PC-9 (cell line): ENCODE results near the gene SNPH. TPM values are rescaled to one million over a fixed set of nuclear protein-coding genes. Genes with fewer than 3 reads are reported as not detected.
A peak's percentile ranks its signal among the peaks of the same experiment; 100 is the strongest.
"Not testable (repeated sequence)": the region's sequence is repeated elsewhere in the genome, so short reads cannot be mapped to it uniquely, and the experiment has no call there.

Experiments
- Bru-seq: library from RNA; stranded (reverse); fragments of 400-500 nt; gene quantifications from one replicate; lab custom pipeline; 2021; lab: Mats Ljungman, UMichigan
- BruChase-seq, 2 experiments: library from RNA; stranded (reverse); fragments of 400-500 nt; gene quantifications; one replicate each; lab custom pipeline; 2021; lab: Mats Ljungman, UMichigan
- BruUV-seq: library from RNA; stranded (reverse); fragments of 400-500 nt; replicated peaks from 2 replicates; lab custom pipeline; 2021; lab: Mats Ljungman, UMichigan
- CTCF ChIA-PET: fragments of 300-600 bp; sonication (Branson Sonifier 250); formaldehyde crosslinking; loops from one replicate; lab custom pipeline; 2022; ENCODE audit warnings: antibody characterized with exemption; lab: Charles Lee
- POLR2A ChIA-PET: fragments of 300-600 bp; sonication (Branson Sonifier 250); formaldehyde crosslinking; loops from one replicate; lab custom pipeline; 2022; ENCODE audit warnings: antibody characterized with exemption; ENCODE audit not compliant: unreplicated experiment; lab: Charles Lee
- DNase-seq, 2 experiments: peaks; one replicate each; pipeline versions ENCODE4 v3.0.0 to v3.0.0-alpha.2; 2015 to 2022; ENCODE audit warnings: mixed read lengths in 1 of 2
- H2AFZ ChIP-seq: fragments of 200-600 bp; sonication (generic); 2 replicates; pipeline ENCODE4 v1.8.1; 2017; ENCODE audit warnings: antibody characterized with exemption
- H3F3A ChIP-seq: fragments of 200-600 bp; sonication (generic); 2 replicates; pipeline ENCODE4 v1.8.1; 2017; ENCODE audit warnings: antibody characterized with exemption, mild to moderate bottlenecking, low read depth; ENCODE audit not compliant: insufficient read depth
- H3K27ac ChIP-seq: fragments of 200-600 bp; sonication (generic); 2 replicates; pipeline ENCODE4 v1.6.1; 2016; ENCODE audit warnings: mixed run types
- H3K27me3 ChIP-seq: fragments of 200-600 bp; sonication (generic); 2 replicates; pipeline ENCODE4 v1.6.1; 2016; ENCODE audit warnings: low read depth, mixed run types; ENCODE audit not compliant: insufficient read depth
- H3K36me3 ChIP-seq: fragments of 200-600 bp; sonication (generic); 2 replicates; pipeline ENCODE4 v1.6.1; 2016; ENCODE audit warnings: low read depth, mixed run types
- H3K4me1 ChIP-seq: fragments of 200-600 bp; sonication (generic); replicated peaks from 2 replicates; pipeline ENCODE4 v1.6.1; 2016; ENCODE audit warnings: mixed run types; ENCODE audit not compliant: insufficient read depth
- H3K4me2 ChIP-seq: fragments of 200-600 bp; sonication (generic); 2 replicates; pipeline ENCODE4 v1.6.1; 2017; ENCODE audit warnings: mixed run types
- H3K4me3 ChIP-seq: fragments of 200-600 bp; sonication (generic); 2 replicates; pipeline ENCODE4 v1.6.1; 2016; ENCODE audit warnings: mixed run types
- H3K79me2 ChIP-seq: fragments of 200-600 bp; sonication (generic); 2 replicates; pipeline ENCODE4 v1.6.1; 2017; ENCODE audit warnings: low read depth, mixed run types
- H3K9me2 ChIP-seq: fragments of 200-600 bp; sonication (generic); 2 replicates; pipeline ENCODE4 v1.8.1; 2017; ENCODE audit warnings: mild to moderate bottlenecking; ENCODE audit not compliant: insufficient read depth
- H3K9me3 ChIP-seq: fragments of 200-600 bp; sonication (generic); 2 replicates; pipeline ENCODE4 v1.8.1; 2016; ENCODE audit warnings: low read depth; ENCODE audit not compliant: insufficient read depth
- H4K20me1 ChIP-seq: fragments of 200-600 bp; sonication (generic); 2 replicates; pipeline ENCODE4 v1.8.1; 2017; ENCODE audit not compliant: insufficient read depth
- EZH2 ChIP-seq: fragments of 200-600 bp; sonication (generic); IDR thresholded peaks from 2 replicates; pipeline ENCODE4 v1.8.0; 2017; ENCODE audit warnings: antibody characterized with exemption, low read depth
- intact Hi-C: fragments of 100-400 bp; cut with micrococcal nuclease; formaldehyde crosslinking; loops from one replicate; pipeline ENCODE4 v1.10.0; 2022; ENCODE audit not compliant: unreplicated experiment
- long read RNA-seq: library from polyadenylated mRNA; stranded (forward); transcript quantifications from one replicate; pipeline ENCODE4 v2.0.0, GENCODE V29; 2022
- total RNA-seq: library from RNA; stranded (reverse); gene quantifications from 2 replicates; pipeline ENCODE4 v1.2.3, GENCODE V29; 2021
- TF ChIP-seq, protein P1 (sequence below): fragments of 200-600 bp; sonication (generic); conservative IDR thresholded peaks from 2 replicates; pipeline ENCODE4 v1.6.1; 2017; ENCODE audit warnings: mixed run types, antibody characterized with exemption, mild to moderate bottlenecking, moderate library complexity

The SNPH gene
- 3.4 and 4.0 TPM in 2 replicates for total RNA-seq
- percentile 29 among the genes with signal in this experiment for Bru-seq, nascent RNA
- percentile 42 among the genes with signal in this experiment for BruChase-seq, experiment 1, labeled RNA remaining after a 2-hour chase
- percentile 43 among the genes with signal in this experiment for BruChase-seq, experiment 2, labeled RNA remaining after a 6-hour chase
- long read RNA-seq, partial matches to known transcripts: 0 of 6 reads
- long read RNA-seq, other reads (novel, unspliced or antisense): 6 of 6 reads

DNA sequence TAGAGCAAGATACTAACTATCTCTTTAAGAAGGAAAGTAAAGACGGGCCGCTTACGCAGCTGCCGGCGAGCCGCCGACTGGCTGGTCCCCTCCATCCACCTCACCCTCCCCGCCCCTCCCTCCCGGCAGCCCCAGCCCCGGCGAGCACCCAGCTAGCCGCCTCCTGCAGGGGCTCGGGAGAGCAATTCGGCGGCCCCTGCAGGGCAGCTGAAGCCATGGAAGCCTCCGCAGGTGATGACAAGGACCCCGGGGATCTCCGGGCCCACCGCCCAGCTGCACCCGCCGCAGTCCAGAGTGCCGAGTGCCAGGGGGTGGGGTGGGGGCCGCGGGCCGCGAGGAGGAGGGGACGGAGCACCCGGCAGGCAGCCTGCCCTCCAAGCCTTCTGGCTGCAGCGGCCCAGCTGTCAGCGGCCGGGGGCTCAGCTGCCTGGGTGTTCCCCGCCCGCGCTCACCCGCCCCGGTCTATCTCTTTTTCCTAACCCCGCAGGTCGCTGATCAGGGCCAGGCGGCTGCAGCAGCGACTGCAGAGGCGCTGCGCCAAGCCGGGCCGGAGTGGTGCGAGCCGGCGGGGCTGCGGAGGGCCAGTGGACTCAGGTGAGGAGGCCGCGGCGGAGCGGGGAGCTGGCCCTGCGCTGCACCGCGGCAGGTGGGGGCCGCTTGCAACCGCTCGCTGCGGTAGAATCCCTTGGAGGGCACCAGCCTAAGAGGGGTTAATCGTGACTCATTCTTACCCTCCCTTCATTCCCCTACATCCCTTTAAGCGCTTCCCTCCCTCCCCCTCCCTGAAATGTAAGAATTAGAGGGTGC is at the start of gene SNPH:
Gene SNPH, plus strand, starts transcription at position 128 of the 807 bp plus-strand sequence. CDS start 29,946 bp downstream, outside the sequence.
- Histone ChIP-seq H3K36me3 (no peaks in the 10 kb centered on the region), H2AFZ (peak within 1 kb of the TSS; percentile 91), H3K79me2 (no peaks in the 10 kb centered on the region), H4K20me1 (no peaks in the 10 kb centered on the region), H3K9me3 (peaks cover 4% of the 10 kb centered on the region; the same call in 1 of the 2 replicates), H3K9me2 (no peaks in the 10 kb centered on the region), H3K4me3 (peak within 1 kb of the TSS; percentile 69), H3K4me2 (peak within 1 kb of the TSS; percentile 78), H3K4me1 (peaks cover 4% of the 10 kb centered on the region; the same call in 1 of the 2 replicates), H3K27me3 (no peaks in the 10 kb centered on the region), H3F3A (peaks cover 18% of the 10 kb centered on the region; the same call in 1 of the 2 replicates), H3K27ac (no peak within 1 kb of the TSS)
- intact Hi-C loops: loop anchor here (5.0 kb wide), 1 partner anchor 39 kb away; the partner anchor contains the start of gene RAD21L1
- CTCF ChIA-PET: interaction anchor here (0.6 to 0.7 kb wide), 2 partner anchors 73 to 111 kb away, joined by 4 to 6 read pairs; no protein-coding TSS in a partner anchor
- no TSS peak for BruUV-seq
- peak in 1 of 2 experiments; percentile 66 for DNase-seq
- TF ChIP-seq, protein P1, sequence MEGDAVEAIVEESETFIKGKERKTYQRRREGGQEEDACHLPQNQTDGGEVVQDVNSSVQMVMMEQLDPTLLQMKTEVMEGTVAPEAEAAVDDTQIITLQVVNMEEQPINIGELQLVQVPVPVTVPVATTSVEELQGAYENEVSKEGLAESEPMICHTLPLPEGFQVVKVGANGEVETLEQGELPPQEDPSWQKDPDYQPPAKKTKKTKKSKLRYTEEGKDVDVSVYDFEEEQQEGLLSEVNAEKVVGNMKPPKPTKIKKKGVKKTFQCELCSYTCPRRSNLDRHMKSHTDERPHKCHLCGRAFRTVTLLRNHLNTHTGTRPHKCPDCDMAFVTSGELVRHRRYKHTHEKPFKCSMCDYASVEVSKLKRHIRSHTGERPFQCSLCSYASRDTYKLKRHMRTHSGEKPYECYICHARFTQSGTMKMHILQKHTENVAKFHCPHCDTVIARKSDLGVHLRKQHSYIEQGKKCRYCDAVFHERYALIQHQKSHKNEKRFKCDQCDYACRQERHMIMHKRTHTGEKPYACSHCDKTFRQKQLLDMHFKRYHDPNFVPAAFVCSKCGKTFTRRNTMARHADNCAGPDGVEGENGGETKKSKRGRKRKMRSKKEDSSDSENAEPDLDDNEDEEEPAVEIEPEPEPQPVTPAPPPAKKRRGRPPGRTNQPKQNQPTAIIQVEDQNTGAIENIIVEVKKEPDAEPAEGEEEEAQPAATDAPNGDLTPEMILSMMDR: no peak
- TF ChIP-seq EZH2: no peak
- POLR2A ChIA-PET: interaction anchor here (0.5 kb wide), 1 partner anchor 18 kb away, joined by 3 read pairs; no protein-coding TSS in a partner anchor

- POLR2A ChIA-PET, CTCF ChIA-PET, DNase-seq, H3K4me1 ChIP-seq, H2AFZ ChIP-seq, H3K9me2 ChIP-seq, H3K79me2 ChIP-seq, H3K4me3 ChIP-seq, H3K9me3 ChIP-seq, H3K4me2 ChIP-seq, BruUV-seq, H3F3A ChIP-seq, H3K36me3 ChIP-seq, H4K20me1 ChIP-seq, H3K27ac ChIP-seq, intact Hi-C loops: not testable (repeated sequence)
- peaks cover 59% of the 10 kb centered on the region for H3K27me3 ChIP-seq
Measured at GRCh38 chr20:1216527-1217427, 49.3 kb upstream of the SNPH start.

DNA sequence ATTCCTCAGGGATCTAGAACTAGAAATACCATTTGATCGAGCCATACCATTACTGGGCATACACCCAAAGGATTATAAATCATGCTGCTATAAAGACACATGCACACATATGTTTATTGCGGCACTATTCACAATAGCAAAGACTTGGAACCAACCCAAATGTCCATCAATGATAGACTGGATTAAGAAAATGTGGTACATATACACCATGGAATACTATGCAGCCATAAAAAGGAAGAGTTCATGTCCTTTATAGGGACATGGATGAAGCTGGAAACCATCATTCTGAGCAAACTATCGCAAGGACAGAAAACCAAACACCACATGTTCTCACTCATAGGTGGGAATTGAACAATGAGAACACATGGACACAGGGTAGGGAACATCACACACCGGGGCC is 43.3 kb upstream of the SNPH start:
- H3K4me1 ChIP-seq, H3K27ac ChIP-seq, POLR2A ChIA-PET, H3K79me2 ChIP-seq, DNase-seq, H3K36me3 ChIP-seq, H3K4me2 ChIP-seq, H3K4me3 ChIP-seq, H3K9me3 ChIP-seq, CTCF ChIA-PET, H3F3A ChIP-seq, H2AFZ ChIP-seq, H3K9me2 ChIP-seq, BruUV-seq, H4K20me1 ChIP-seq: not testable (repeated sequence)
- intact Hi-C loops: loop anchor here (10.0 kb wide), 1 partner anchor 92 kb away; no protein-coding TSS in a partner anchor
- H3K27me3 ChIP-seq: peaks cover 41% of the 10 kb centered on the region
